Measurements from ENCODE around the gene IP6K3. TPM values are rescaled to one million over a fixed set of nuclear protein-coding genes. Genes with fewer than 3 reads are reported as not detected.

IP6K3 gene
- total RNA-seq, 1 donor from 2014 or later: not detected

GRCh38 chr6:33723371-33724085 lies 23.2 kb downstream of the IP6K3 start:
- H3K36me3 Mint-ChIP-seq (ENCODE audit: low read depth): no peaks in the 10 kb centered on the region
- H3K9me3 Mint-ChIP-seq: no peaks in the 10 kb centered on the region
- peaks cover 33% of the 10 kb centered on the region for H3K27me3 Mint-ChIP-seq
- intact Hi-C loops (cut with micrococcal nuclease): no loop called here
- H3K4me3 Mint-ChIP-seq: no peak overlapping the region
- H3K27ac Mint-ChIP-seq: no peak overlapping the region
- H3K4me1 Mint-ChIP-seq: peaks cover 6% of the 10 kb centered on the region
- no peak for DNase-seq

DNA sequence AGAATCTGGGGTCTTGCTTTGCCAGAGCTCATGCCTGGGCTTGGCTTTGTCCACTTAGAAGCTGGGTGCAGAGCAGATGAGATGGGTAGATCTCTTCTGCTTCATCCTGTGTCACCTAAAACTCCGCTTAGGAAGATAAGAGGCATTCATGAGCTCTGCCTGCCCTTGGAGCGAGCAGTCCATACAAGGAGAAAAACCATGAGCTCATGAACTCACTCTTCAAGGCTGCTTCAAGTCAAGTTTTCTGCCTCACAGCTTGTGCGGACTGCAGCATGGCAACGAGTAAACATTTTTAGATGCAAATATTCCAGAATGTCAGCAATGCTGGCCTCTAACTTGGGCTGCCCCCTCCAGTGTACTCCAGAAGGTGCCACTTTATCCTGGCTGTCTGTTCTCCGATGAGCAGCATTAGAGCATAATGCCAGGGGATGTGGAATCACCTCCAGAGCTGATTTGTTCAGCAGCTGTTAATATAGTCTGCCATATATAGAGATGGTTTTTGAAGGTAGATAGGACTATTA lies 24.5 kb downstream of the IP6K3 start:
- Mint-ChIP-seq H3K27me3 (peaks cover 33% of the 10 kb centered on the region), H3K36me3 (ENCODE audit: low read depth) (no peaks in the 10 kb centered on the region), H3K4me1 (peaks cover 6% of the 10 kb centered on the region), H3K9me3 (no peaks in the 10 kb centered on the region), H3K4me3 (no peak overlapping the region), H3K27ac (no peak overlapping the region)
- no peak for DNase-seq
- intact Hi-C loops (cut with micrococcal nuclease): no loop called here

DNA sequence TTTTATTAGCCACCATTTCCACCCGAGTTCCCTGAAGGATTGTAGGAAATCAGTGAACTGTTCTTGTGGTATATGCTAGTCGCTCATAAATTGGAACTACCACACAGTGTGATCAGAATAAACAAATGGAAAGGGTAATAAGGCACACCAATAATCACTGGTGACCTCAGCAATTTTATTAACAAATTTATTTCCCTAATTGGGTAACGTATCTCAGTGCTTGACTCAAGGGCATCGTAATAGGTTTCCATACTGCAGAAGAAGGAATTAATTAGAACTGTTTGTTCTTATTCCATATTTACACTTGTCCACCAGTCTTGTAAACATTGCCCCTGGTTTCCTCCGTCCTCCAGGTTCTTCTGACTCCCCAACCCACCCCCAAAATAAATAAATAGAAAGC lies 25.2 kb downstream of the IP6K3 start:
- Mint-ChIP-seq H3K36me3 (ENCODE audit: low read depth) (no peaks in the 10 kb centered on the region), H3K27me3 (peaks cover 33% of the 10 kb centered on the region), H3K4me1 (peaks cover 6% of the 10 kb centered on the region), H3K9me3 (no peaks in the 10 kb centered on the region), H3K27ac (no peak overlapping the region), H3K4me3 (no peak overlapping the region)
- DNase-seq: no peak
- intact Hi-C loops (cut with micrococcal nuclease): no loop called here

DNA sequence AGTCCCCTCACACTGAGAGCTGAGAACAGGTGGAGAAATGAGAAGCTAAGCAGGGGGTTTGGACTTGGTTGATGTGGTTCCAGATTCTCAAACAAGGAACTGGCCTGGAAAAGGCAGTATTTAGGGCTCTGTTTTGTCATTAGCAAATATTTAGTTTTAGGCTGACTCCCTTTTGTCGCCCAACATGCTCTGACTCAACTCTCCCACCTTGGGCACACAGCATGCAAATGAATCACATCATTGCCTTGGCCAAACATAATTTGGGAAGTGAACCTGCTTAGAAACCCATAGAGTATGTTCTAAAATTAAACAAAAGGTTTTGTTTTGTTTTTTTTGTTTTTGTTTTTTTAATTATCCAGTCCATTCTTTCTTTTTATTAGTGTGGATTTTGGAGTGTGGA lies 25.7 kb downstream of the IP6K3 start:
- intact Hi-C loops (cut with micrococcal nuclease): no loop called here
- DNase-seq: no peak
- H3K27ac Mint-ChIP-seq: no peak overlapping the region
- no peaks in the 10 kb centered on the region for H3K9me3 Mint-ChIP-seq
- H3K4me3 Mint-ChIP-seq: no peak overlapping the region
- H3K27me3 Mint-ChIP-seq: peaks cover 33% of the 10 kb centered on the region
- peaks cover 6% of the 10 kb centered on the region for H3K4me1 Mint-ChIP-seq
- no peaks in the 10 kb centered on the region for H3K36me3 Mint-ChIP-seq (ENCODE audit: low read depth)

GRCh38 chr6:33719326-33719987 lies 27.2 kb downstream of the IP6K3 start:
- Mint-ChIP-seq H3K9me3 (no peaks in the 10 kb centered on the region), H3K27me3 (peaks cover 29% of the 10 kb centered on the region), H3K27ac (no peak overlapping the region), H3K36me3 (ENCODE audit: low read depth) (no peaks in the 10 kb centered on the region), H3K4me1 (peaks cover 6% of the 10 kb centered on the region), H3K4me3 (no peak overlapping the region)
- no peak for DNase-seq
- intact Hi-C loops (cut with micrococcal nuclease): loop anchor here (10.0 kb wide), 1 partner anchor 525 kb away; the partner anchor contains the start of gene SMIM29

DNA sequence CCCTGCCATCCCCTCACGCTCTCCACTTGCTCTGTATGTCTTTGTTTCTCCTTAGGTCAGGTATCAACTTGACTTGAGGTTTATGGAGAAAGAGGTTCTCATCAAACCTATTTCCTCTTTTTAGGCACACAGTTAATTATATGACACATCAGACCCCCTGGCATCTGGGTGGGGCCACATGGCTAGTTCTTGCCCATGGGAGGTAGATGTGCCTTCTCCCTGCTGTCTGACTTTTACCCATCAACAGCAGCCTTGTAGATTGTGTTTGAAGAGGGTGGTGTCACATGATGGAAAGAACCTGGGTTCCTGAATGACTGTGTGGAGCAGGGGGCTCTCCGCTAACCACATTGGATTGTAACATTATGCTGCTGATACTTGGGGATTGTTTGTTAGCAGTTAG lies 28.0 kb downstream of the IP6K3 start:
- peaks cover 26% of the 10 kb centered on the region for H3K27me3 Mint-ChIP-seq
- H3K9me3 Mint-ChIP-seq: no peaks in the 10 kb centered on the region

GRCh38 chr6:33717934-33718455 lies 28.7 kb downstream of the IP6K3 start:
- no peak overlapping the region for H3K4me3 Mint-ChIP-seq
- no peaks in the 10 kb centered on the region for H3K9me3 Mint-ChIP-seq
- H3K36me3 Mint-ChIP-seq (ENCODE audit: low read depth): no peaks in the 10 kb centered on the region
- peaks cover 23% of the 10 kb centered on the region for H3K27me3 Mint-ChIP-seq
- H3K4me1 Mint-ChIP-seq: no peaks in the 10 kb centered on the region
- no peak for DNase-seq
- intact Hi-C loops (cut with micrococcal nuclease): loop anchor here (10.0 kb wide), 1 partner anchor 527 kb away; the partner anchor contains the start of gene SMIM29
- no peak overlapping the region for H3K27ac Mint-ChIP-seq

More for the DNA sequence above, 28.0 kb downstream of the IP6K3 start:
- Mint-ChIP-seq H3K4me1 (peaks cover 2% of the 10 kb centered on the region), H3K27ac (no peak overlapping the region), H3K36me3 (ENCODE audit: low read depth) (no peaks in the 10 kb centered on the region), H3K4me3 (no peak overlapping the region)
- intact Hi-C loops (cut with micrococcal nuclease): loop anchor here (10.0 kb wide), 1 partner anchor 526 kb away; the partner anchor contains the start of gene SMIM29
- no peak for DNase-seq

DNA sequence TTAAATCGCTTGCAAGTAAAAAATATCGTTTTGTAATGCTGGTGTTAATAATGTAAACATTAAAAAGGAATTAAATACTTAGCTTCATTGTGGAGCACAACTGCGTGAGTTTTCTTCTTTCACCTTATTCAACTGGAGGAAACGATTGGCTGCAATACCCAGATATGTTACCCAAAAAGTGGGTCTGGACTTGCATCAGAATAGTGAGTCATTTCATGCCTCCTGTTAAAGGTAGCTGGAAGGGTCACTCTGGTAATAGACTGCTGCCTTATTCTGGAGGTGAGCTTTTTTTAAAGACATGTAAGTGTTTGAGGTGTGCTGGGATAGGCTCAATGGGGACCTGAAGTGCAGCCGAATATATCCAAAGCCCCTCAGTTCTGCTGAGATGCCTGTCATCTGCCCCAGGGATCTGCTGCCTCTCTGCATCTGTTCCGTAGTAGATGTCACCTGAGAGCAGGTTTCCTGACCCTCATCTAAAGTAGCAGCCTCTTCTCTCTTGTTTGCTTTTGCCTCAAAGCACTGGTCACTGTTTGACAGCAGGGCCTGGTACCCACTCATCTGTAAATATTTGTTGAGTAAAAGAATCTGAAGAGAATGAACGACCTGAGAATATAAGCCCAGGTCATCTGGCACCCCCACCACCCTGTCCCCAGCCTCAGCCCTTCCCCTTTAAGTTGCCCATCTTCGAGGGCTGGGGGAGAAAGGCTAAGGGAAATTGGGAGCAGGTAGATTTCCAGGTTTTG lies 29.6 kb downstream of the IP6K3 start:
- H3K36me3 Mint-ChIP-seq (ENCODE audit: low read depth): no peaks in the 10 kb centered on the region
- H3K4me1 Mint-ChIP-seq: peaks cover under 1% of the 10 kb centered on the region
- intact Hi-C loops (cut with micrococcal nuclease): loop anchor here (10.0 kb wide), 1 partner anchor 528 kb away; the partner anchor contains the start of gene SMIM29
- peaks cover 19% of the 10 kb centered on the region for H3K27me3 Mint-ChIP-seq
- no peaks in the 10 kb centered on the region for H3K9me3 Mint-ChIP-seq
- no peak overlapping the region for H3K4me3 Mint-ChIP-seq
- H3K27ac Mint-ChIP-seq: no peak overlapping the region
- DNase-seq: no peak

DNA sequence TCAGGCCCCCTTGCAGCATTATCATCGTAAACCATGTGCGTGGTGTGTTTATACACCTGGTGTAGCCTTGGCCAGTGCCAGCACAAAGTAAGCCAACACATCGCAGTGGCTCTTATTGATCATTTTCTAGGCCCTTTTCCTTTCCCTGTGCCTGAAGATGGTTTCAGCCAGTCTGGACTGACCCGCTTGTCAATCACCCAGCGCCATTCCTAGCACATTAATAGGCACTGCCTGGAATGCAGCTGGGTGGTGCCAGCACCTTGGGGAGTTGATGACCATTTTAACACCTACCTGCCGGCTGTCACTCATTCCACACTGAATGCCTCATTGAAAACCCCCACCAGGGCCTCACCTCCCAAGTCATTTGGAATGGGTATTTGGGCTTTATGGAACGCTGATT lies 30.3 kb downstream of the IP6K3 start:
- DNase-seq: no peak
- Mint-ChIP-seq H3K4me1 (peaks cover 7% of the 10 kb centered on the region), H3K4me3 (no peak overlapping the region), H3K27ac (no peak overlapping the region), H3K36me3 (ENCODE audit: low read depth) (peaks cover 1% of the 10 kb centered on the region), H3K9me3 (no peaks in the 10 kb centered on the region), H3K27me3 (peaks cover 15% of the 10 kb centered on the region)
- intact Hi-C loops (cut with micrococcal nuclease): loop anchor here (10.0 kb wide), 1 partner anchor 528 kb away; the partner anchor contains the start of gene SMIM29

GRCh38 chr6:33714385-33715040 lies 32.2 kb downstream of the IP6K3 start:
- DNase-seq: no peak
- Mint-ChIP-seq H3K4me1 (peaks cover 21% of the 10 kb centered on the region), H3K4me3 (no peak overlapping the region), H3K27ac (no peak overlapping the region), H3K9me3 (no peaks in the 10 kb centered on the region), H3K36me3 (ENCODE audit: low read depth) (peaks cover 12% of the 10 kb centered on the region), H3K27me3 (peaks cover 8% of the 10 kb centered on the region)
- intact Hi-C loops (cut with micrococcal nuclease): loop anchor here (5.0 to 10.0 kb wide), 2 partner anchors 48 to 530 kb away; partner anchors contain the start of gene SMIM29

DNA sequence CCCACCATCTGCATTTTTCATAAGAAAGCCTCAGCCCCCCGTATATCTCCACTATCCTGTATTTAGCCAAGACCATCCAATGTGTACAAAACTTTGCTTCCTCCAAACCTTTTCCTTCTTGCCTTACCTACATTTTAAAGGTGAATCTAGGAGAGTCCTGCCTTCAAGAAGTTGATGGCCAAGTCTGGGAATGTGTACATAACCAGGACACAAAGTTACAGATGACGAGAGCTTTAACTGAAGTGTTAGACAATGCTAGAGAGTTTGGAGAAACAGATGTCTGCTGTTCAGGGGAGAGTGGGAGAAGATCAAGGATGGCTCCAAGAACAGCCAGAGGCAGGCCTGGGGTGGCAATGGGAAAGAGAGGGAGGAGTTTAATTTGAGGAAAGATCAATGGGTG lies 32.9 kb downstream of the IP6K3 start:
- H3K27ac Mint-ChIP-seq: no peak overlapping the region
- H3K36me3 Mint-ChIP-seq (ENCODE audit: low read depth): peaks cover 20% of the 10 kb centered on the region
- no peak for DNase-seq
- H3K4me3 Mint-ChIP-seq: no peak overlapping the region
- intact Hi-C loops (cut with micrococcal nuclease): loop anchor here (5.0 to 10.0 kb wide), 2 partner anchors 49 to 531 kb away; partner anchors contain the start of gene SMIM29
- peaks cover 4% of the 10 kb centered on the region for H3K27me3 Mint-ChIP-seq
- H3K9me3 Mint-ChIP-seq: no peaks in the 10 kb centered on the region
- peaks cover 26% of the 10 kb centered on the region for H3K4me1 Mint-ChIP-seq

- H3K9me3 Mint-ChIP-seq: no peaks in the 10 kb centered on the region
- H3K36me3 Mint-ChIP-seq (ENCODE audit: low read depth): peaks cover 24% of the 10 kb centered on the region
- H3K4me3 Mint-ChIP-seq: no peak overlapping the region
- intact Hi-C loops (cut with micrococcal nuclease): loop anchor here (5.0 to 10.0 kb wide), 2 partner anchors 49 to 532 kb away; partner anchors contain the start of gene SMIM29
- H3K4me1 Mint-ChIP-seq: peaks cover 31% of the 10 kb centered on the region
- DNase-seq: no peak
- H3K27ac Mint-ChIP-seq: no peak overlapping the region
- H3K27me3 Mint-ChIP-seq: peaks cover 4% of the 10 kb centered on the region
These were observed 33.8 kb downstream of the IP6K3 start for GRCh38 chr6:33712914-33713313.
